CD4-positive, alpha-beta T cell treated with Interleukin-6 at 100 ng/mL for 8 hours (primary cell): Measurements from ENCODE around the gene SLC35F4.
"Not testable (repeated sequence)": the region's sequence is repeated elsewhere in the genome, so short reads cannot be mapped to it uniquely, and the experiment has no call there.

ENCODE experiments used
- DNase-seq: peaks from one replicate; pipeline ENCODE4 v3.0.0-alpha.2; 2020; ENCODE audit warnings: mixed read lengths, low spot score

Gene SLC35F4

GRCh38 chr14:57865403-57866198 lies at the start of gene SLC35F4:
SLC35F4 (minus strand) TSS chr14:57866092.
- DNase-seq: no peak

- no peak for DNase-seq
Measured at GRCh38 chr14:57909626-57910025, 43.7 kb upstream of the SLC35F4 start.

GRCh38 chr14:57903954-57904353 lies 38.1 kb upstream of the SLC35F4 start:
- no peak for DNase-seq

GRCh38 chr14:57898837-57899572 lies 33.1 kb upstream of the SLC35F4 start:
- DNase-seq: no peak

GRCh38 chr14:57897144-57897748 lies 31.4 kb upstream of the SLC35F4 start:
- DNase-seq: no peak

- DNase-seq: no peak
Measured at GRCh38 chr14:57889245-57889644, 23.4 kb upstream of the SLC35F4 start.

GRCh38 chr14:57884175-57884574 lies 18.3 kb upstream of the SLC35F4 start:
- DNase-seq: no peak

- DNase-seq: no peak
Measured at GRCh38 chr14:57883061-57883460, 17.2 kb upstream of the SLC35F4 start.

- no peak for DNase-seq
Measured at GRCh38 chr14:57879516-57879915, 13.6 kb upstream of the SLC35F4 start.

- no peak for DNase-seq
Measured at GRCh38 chr14:57875985-57876384, 10.1 kb upstream of the SLC35F4 start.

GRCh38 chr14:57875296-57875695 lies 9.4 kb upstream of the SLC35F4 start:
- DNase-seq: no peak

- no peak for DNase-seq
Measured at GRCh38 chr14:57871459-57872080, 5.7 kb upstream of the SLC35F4 start.

GRCh38 chr14:57870686-57871457 lies 5.0 kb upstream of the SLC35F4 start:
- DNase-seq: no peak

- DNase-seq: no peak
Measured at GRCh38 chr14:57869617-57870016, 3.7 kb upstream of the SLC35F4 start.

GRCh38 chr14:57866199-57866705 lies 360 bp upstream of the SLC35F4 start:
- DNase-seq: no peak

- DNase-seq: no peak
Measured at GRCh38 chr14:57865066-57865402, 858 bp downstream of the SLC35F4 start.

GRCh38 chr14:57864659-57865058 lies 1.2 kb downstream of the SLC35F4 start:
- no peak for DNase-seq

- DNase-seq: no peak
Measured at GRCh38 chr14:57863471-57863870, 2.4 kb downstream of the SLC35F4 start.

GRCh38 chr14:57855666-57856065 lies 10.2 kb downstream of the SLC35F4 start:
- not testable (repeated sequence) for DNase-seq

- no peak for DNase-seq
Measured at GRCh38 chr14:57854571-57854970, 11.3 kb downstream of the SLC35F4 start.

- DNase-seq: no peak
Measured at GRCh38 chr14:57851354-57851753, 14.5 kb downstream of the SLC35F4 start.

GRCh38 chr14:57848786-57849185 lies 17.1 kb downstream of the SLC35F4 start:
- no peak for DNase-seq
